Hepatocyte (in vitro differentiated cells): ENCODE measurements around the gene TFR2.

Experiments used
- CTCF ChIP-seq: fragments of 200-600 bp; sonication (generic); IDR thresholded peaks from 2 replicates; pipeline ENCODE4 v1.5.1; 2016; ENCODE audit warnings: antibody characterized with exemption, mild to moderate bottlenecking; ENCODE audit not compliant: poor library complexity
- EZH2 ChIP-seq: fragments of 200-600 bp; sonication (generic); IDR thresholded peaks from 2 replicates; pipeline ENCODE4 v1.6.1; 2016; ENCODE audit warnings: antibody characterized with exemption, mild to moderate bottlenecking, borderline replicate concordance
- EZH2phosphoT487 ChIP-seq: fragments of 200-600 bp; sonication (generic); IDR thresholded peaks from one replicate; pipeline ENCODE4 v1.6.1; 2018; ENCODE audit warnings: antibody characterized with exemption, mild to moderate bottlenecking, low read depth, moderate library complexity; ENCODE audit not compliant: unreplicated experiment, severe bottlenecking

GRCh38 chr7:100674411-100675104 is 33.2 kb upstream of the TFR2 start:
- TF ChIP-seq CTCF (no peak), EZH2phosphoT487 (no peak), EZH2 (no peak)
